Parathyroid adenoma (tissue), 2 donors: ENCODE measurements around the gene SBK3.
"Not testable (repeated sequence)": the region's sequence is repeated elsewhere in the genome, so short reads cannot be mapped to it uniquely, and the experiment has no call there.

ENCODE experiments used
- H2AFZ ChIP-seq: fragments of 300-600 bp; sonication (generic); one replicate; pipeline ENCODE4 v1.7.0; 2017; ENCODE audit warnings: antibody characterized with exemption, mild to moderate bottlenecking
- H3K27ac ChIP-seq: fragments of 300-600 bp; sonication (generic); one replicate; pipeline ENCODE4 v1.7.0; 2017
- H3K27me3 ChIP-seq: fragments of 300-600 bp; sonication (generic); one replicate; pipeline ENCODE4 v1.7.0; 2017; ENCODE audit warnings: low read length; ENCODE audit not compliant: control insufficient read depth, insufficient read depth
- H3K36me3 ChIP-seq: fragments of 300-600 bp; sonication (generic); one replicate; pipeline ENCODE4 v1.7.0; 2017; ENCODE audit warnings: low read length; ENCODE audit not compliant: control insufficient read depth, insufficient read depth
- H3K4me1 ChIP-seq: fragments of 300-600 bp; sonication (generic); one replicate; pipeline ENCODE4 v1.7.0; 2017; ENCODE audit warnings: control low read depth
- H3K4me2 ChIP-seq: fragments of 300-600 bp; sonication (generic); one replicate; pipeline ENCODE4 v1.7.0; 2017; ENCODE audit warnings: low read length
- H3K4me3 ChIP-seq: fragments of 300-600 bp; sonication (generic); one replicate; pipeline ENCODE4 v1.7.0; 2017; ENCODE audit warnings: low read depth, low read length
- H3K79me2 ChIP-seq: fragments of 300-600 bp; sonication (generic); one replicate; pipeline ENCODE4 v1.7.0; 2017; ENCODE audit warnings: control low read depth
- H3K9ac ChIP-seq: fragments of 300-600 bp; sonication (generic); one replicate; pipeline ENCODE4 v1.7.0; 2017; ENCODE audit warnings: mild to moderate bottlenecking
- H3K9me3 ChIP-seq: fragments of 300-600 bp; sonication (generic); one replicate; pipeline ENCODE4 v1.7.0; 2017; ENCODE audit warnings: low read length; ENCODE audit not compliant: control insufficient read depth
- TF ChIP-seq, protein P1 (sequence below): fragments of 300-600 bp; sonication (generic); IDR thresholded peaks from one replicate; pipeline ENCODE4 v1.7.0; 2017; ENCODE audit warnings: antibody characterized with exemption, mild to moderate bottlenecking
- donor health status: primary hyperparathyroidism.

SBK3 gene

GRCh38 chr19:55576746-55577145 lies 31.4 kb upstream of the SBK3 start:
- Histone ChIP-seq H3K36me3 (no peaks in the 10 kb centered on the region), H3K9ac (no peak overlapping the region), H3K79me2 (no peaks in the 10 kb centered on the region), H3K9me3 (no peaks in the 10 kb centered on the region), H2AFZ (no peak overlapping the region), H3K27me3 (no peaks in the 10 kb centered on the region), H3K27ac (no peak overlapping the region), H3K4me2 (no peak overlapping the region), H3K4me3 (no peak overlapping the region), H3K4me1 (peaks cover 8% of the 10 kb centered on the region)
- TF ChIP-seq, protein P1, sequence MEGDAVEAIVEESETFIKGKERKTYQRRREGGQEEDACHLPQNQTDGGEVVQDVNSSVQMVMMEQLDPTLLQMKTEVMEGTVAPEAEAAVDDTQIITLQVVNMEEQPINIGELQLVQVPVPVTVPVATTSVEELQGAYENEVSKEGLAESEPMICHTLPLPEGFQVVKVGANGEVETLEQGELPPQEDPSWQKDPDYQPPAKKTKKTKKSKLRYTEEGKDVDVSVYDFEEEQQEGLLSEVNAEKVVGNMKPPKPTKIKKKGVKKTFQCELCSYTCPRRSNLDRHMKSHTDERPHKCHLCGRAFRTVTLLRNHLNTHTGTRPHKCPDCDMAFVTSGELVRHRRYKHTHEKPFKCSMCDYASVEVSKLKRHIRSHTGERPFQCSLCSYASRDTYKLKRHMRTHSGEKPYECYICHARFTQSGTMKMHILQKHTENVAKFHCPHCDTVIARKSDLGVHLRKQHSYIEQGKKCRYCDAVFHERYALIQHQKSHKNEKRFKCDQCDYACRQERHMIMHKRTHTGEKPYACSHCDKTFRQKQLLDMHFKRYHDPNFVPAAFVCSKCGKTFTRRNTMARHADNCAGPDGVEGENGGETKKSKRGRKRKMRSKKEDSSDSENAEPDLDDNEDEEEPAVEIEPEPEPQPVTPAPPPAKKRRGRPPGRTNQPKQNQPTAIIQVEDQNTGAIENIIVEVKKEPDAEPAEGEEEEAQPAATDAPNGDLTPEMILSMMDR = no peak

- H3K27ac ChIP-seq, H2AFZ ChIP-seq, H3K4me2 ChIP-seq, H3K79me2 ChIP-seq, H3K9me3 ChIP-seq, H3K4me3 ChIP-seq, H3K9ac ChIP-seq, H3K4me1 ChIP-seq, H3K36me3 ChIP-seq, H3K27me3 ChIP-seq: not testable (repeated sequence)
Observed at GRCh38 chr19:55573929-55574328, 28.6 kb upstream of the SBK3 start.

DNA sequence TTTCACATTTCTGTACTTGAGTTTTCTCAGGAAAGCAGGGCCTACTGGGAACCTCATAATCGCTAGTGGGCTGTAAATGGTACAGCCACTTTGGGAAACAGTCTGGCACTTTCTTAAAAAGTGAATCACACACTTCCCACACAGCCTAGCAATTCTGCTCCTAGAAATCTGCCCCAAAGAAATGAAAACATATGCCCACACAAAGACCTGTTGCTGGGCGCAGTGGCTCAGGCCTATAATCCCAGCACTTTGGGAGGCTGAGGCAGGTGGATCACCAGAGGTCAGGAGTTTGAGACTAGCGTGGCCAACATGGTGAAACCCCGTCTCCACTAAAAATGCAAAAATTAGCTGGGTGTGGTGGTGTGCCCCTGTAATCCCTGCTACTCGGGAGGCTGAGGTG lies 24.1 kb upstream of the SBK3 start:
- not testable (repeated sequence) for H2AFZ ChIP-seq, H3K4me2 ChIP-seq, H3K27ac ChIP-seq, H3K36me3 ChIP-seq, H3K4me3 ChIP-seq, H3K79me2 ChIP-seq, H3K9me3 ChIP-seq, H3K27me3 ChIP-seq, H3K4me1 ChIP-seq, H3K9ac ChIP-seq

DNA sequence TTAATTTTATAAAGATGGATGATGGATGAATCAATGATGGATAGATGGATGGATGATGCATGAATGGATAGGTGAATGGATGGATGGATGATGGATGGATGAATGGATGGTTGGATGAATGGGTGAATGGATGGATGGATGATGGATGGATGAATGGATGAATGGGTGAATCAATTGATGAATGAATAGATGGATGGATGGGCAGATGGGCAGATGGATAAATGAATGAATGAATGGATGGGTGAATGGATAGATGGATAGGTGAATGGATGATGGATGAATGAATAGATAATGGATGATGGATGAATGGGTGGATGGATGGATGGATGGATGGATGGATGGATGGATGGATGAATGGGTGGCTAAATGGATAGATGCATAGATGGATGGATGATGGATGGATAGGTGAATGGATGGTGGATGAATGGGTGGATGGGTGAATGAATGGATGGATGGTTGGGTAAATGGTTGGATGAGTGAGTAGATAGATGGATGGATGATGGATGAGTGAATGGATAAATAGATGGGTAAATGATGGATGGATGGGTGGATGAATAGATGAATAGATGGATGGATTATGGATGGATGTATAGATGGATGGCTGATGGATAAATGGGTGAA lies 22.5 kb upstream of the SBK3 start:
- H3K9ac ChIP-seq = no peak overlapping the region
- no peaks in the 10 kb centered on the region for H3K79me2 ChIP-seq
- H3K36me3 ChIP-seq = no peaks in the 10 kb centered on the region
- H3K4me2 ChIP-seq = no peak overlapping the region
- TF ChIP-seq, protein P1 = no peak
- no peak overlapping the region for H3K4me3 ChIP-seq
- no peak overlapping the region for H2AFZ ChIP-seq
- H3K9me3 ChIP-seq = no peaks in the 10 kb centered on the region
- no peaks in the 10 kb centered on the region for H3K27me3 ChIP-seq
- H3K4me1 ChIP-seq = no peaks in the 10 kb centered on the region
- H3K27ac ChIP-seq = no peak overlapping the region

DNA sequence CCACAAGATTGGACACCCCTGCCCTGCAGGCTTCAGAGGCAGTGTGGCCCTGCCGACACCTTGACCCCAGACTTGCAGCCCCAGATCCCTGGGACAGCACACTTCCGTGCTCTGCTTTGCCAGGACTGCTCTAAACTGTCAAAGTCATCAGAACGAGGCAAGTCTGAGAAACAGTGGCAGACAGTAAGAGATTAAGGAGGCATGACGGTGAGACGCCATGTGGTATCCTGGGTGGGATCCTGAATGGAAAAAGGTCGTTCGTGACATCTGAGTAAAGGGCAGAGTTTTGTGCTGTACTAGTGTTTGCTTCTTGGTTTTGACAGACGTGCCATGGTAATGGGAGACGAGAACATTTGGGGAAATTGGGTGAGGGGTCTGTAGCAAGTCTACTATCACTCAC lies 21.5 kb upstream of the SBK3 start:
- Histone ChIP-seq H2AFZ (no peak overlapping the region), H3K4me3 (no peak overlapping the region), H3K27ac (no peak overlapping the region), H3K27me3 (no peaks in the 10 kb centered on the region), H3K36me3 (no peaks in the 10 kb centered on the region), H3K79me2 (no peaks in the 10 kb centered on the region), H3K4me2 (no peak overlapping the region), H3K9ac (no peak overlapping the region), H3K9me3 (no peaks in the 10 kb centered on the region), H3K4me1 (no peaks in the 10 kb centered on the region)
- TF ChIP-seq, protein P1 = no peak

- Histone ChIP-seq H3K9ac (no peak overlapping the region), H3K4me1 (no peaks in the 10 kb centered on the region), H2AFZ (no peak overlapping the region), H3K4me3 (no peak overlapping the region), H3K9me3 (no peaks in the 10 kb centered on the region), H3K36me3 (no peaks in the 10 kb centered on the region), H3K27me3 (no peaks in the 10 kb centered on the region), H3K4me2 (no peak overlapping the region), H3K79me2 (no peaks in the 10 kb centered on the region), H3K27ac (no peak overlapping the region)
- TF ChIP-seq, protein P1 = no peak
Observed at GRCh38 chr19:55563261-55563690, 17.9 kb upstream of the SBK3 start.
